ENCODE measurements around the gene MFAP4. TPM values are rescaled to one million over a fixed set of nuclear protein-coding genes. Genes with fewer than 3 reads are reported as not detected.

MFAP4 gene
- total RNA-seq, 1 experiment from 2014 or later = 4.0 TPM

- TF ChIP-seq ATF3 (CRISPR knock-in tag; conservative IDR thresholded peaks at IDR 0.05) (no peak), ERG (CRISPR knock-in tag; IDR thresholded peaks at IDR 0.05) (no peak), ATF2 (CRISPR knock-in tag; IDR thresholded peaks at IDR 0.05; ENCODE audit: borderline replicate concordance, low read depth) (no peak)
Measured at GRCh38 chr17:19344311-19345066, 42.5 kb downstream of the MFAP4 start (continued).

- DNase-seq (ENCODE audit: low spot score) = peak; percentile 23
- TF ChIP-seq ARID4B (CRISPR knock-in tag; IDR thresholded peaks at IDR 0.05; ENCODE audit: borderline replicate concordance) (no peak), FOXK1 (CRISPR knock-in tag; IDR thresholded peaks at IDR 0.05) (no peak), ZSCAN18 (CRISPR knock-in tag; IDR thresholded peaks at IDR 0.05) (no peak), HMGA2 (CRISPR knock-in tag; IDR thresholded peaks at IDR 0.05) (no peak), NFYB (CRISPR knock-in tag; conservative IDR thresholded peaks at IDR 0.05; ENCODE audit: low read depth) (no peak)
- Mint-ChIP-seq H3K4me3 (no peak overlapping the region), H3K4me1 (peaks cover 27% of the 10 kb centered on the region), H3K27me3 (ENCODE audit: low read depth) (no peaks in the 10 kb centered on the region), H3K27ac (no peak overlapping the region), H3K9me3 (no peaks in the 10 kb centered on the region), H3K36me3 (peaks cover 3% of the 10 kb centered on the region; the same call in 1 of the 2 replicates)
- ChIA-PET POLR2A (interaction anchor here (1.0 kb wide), 1 partner anchor 62 kb away, joined by 3 read pairs; no protein-coding TSS in a partner anchor), CTCF (interaction anchor here (0.7 to 1.5 kb wide), 5 partner anchors 19 to 419 kb away, joined by 3 to 6 read pairs (median 4); partner anchors contain the start of gene B9D1)
- peak; percentile 32 for ATAC-seq
Measured at GRCh38 chr17:19343671-19344151, 43.3 kb downstream of the MFAP4 start.

GRCh38 chr17:19343256-19343630 is 43.7 kb downstream of the MFAP4 start:
- TF ChIP-seq HMGA2 (CRISPR knock-in tag; IDR thresholded peaks at IDR 0.05) (no peak), E2F1 (CRISPR knock-in tag; IDR thresholded peaks at IDR 0.05) (no peak), USF2 (CRISPR knock-in tag; IDR thresholded peaks at IDR 0.05) (no peak), ETV6 (CRISPR knock-in tag; IDR thresholded peaks at IDR 0.05) (no peak), ESRRA (CRISPR knock-in tag; IDR thresholded peaks at IDR 0.05; ENCODE audit: borderline replicate concordance) (no peak), GABPB1 (CRISPR knock-in tag; IDR thresholded peaks at IDR 0.05) (no peak), GTF2I (CRISPR knock-in tag; conservative IDR thresholded peaks at IDR 0.05) (no peak), CREB1 (CRISPR knock-in tag; IDR thresholded peaks at IDR 0.05) (no peak), KAT7 (CRISPR knock-in tag; IDR thresholded peaks at IDR 0.05; ENCODE audit: borderline replicate concordance) (no peak), PREB (CRISPR knock-in tag; IDR thresholded peaks at IDR 0.05; ENCODE audit: borderline replicate concordance) (no peak)
- no peaks in the 10 kb centered on the region for H3K27me3 Mint-ChIP-seq (ENCODE audit: low read depth)
- no peak overlapping the region for H3K27ac Mint-ChIP-seq
- DNase-seq (ENCODE audit: low spot score) = no peak
- peaks cover 31% of the 10 kb centered on the region for H3K4me1 Mint-ChIP-seq
- no peak overlapping the region for H3K4me3 Mint-ChIP-seq
- no peak for ATAC-seq
- peaks cover 3% of the 10 kb centered on the region; the same call in 1 of the 2 replicates for H3K36me3 Mint-ChIP-seq
- ChIA-PET CTCF (interaction anchor here (1.3 to 1.5 kb wide), 2 partner anchors 21 to 26 kb away, joined by 3 to 6 read pairs; no protein-coding TSS in a partner anchor), POLR2A (no interaction called here)
- no peaks in the 10 kb centered on the region for H3K9me3 Mint-ChIP-seq
